GM12874 (cell line): ENCODE results near the gene AMN.

ENCODE experiments used
- CTCF ChIP-seq: IDR thresholded peaks from 2 replicates; pipeline ENCODE4 v1.5.1; 2011; ENCODE audit warnings: low read depth, mild to moderate bottlenecking, control low read depth, low read length, moderate library complexity; ENCODE audit not compliant: insufficient read depth

The AMN gene

GRCh38 chr14:102935756-102936155 lies 13.3 kb downstream of the AMN start:
- TF ChIP-seq CTCF: no peak

DNA sequence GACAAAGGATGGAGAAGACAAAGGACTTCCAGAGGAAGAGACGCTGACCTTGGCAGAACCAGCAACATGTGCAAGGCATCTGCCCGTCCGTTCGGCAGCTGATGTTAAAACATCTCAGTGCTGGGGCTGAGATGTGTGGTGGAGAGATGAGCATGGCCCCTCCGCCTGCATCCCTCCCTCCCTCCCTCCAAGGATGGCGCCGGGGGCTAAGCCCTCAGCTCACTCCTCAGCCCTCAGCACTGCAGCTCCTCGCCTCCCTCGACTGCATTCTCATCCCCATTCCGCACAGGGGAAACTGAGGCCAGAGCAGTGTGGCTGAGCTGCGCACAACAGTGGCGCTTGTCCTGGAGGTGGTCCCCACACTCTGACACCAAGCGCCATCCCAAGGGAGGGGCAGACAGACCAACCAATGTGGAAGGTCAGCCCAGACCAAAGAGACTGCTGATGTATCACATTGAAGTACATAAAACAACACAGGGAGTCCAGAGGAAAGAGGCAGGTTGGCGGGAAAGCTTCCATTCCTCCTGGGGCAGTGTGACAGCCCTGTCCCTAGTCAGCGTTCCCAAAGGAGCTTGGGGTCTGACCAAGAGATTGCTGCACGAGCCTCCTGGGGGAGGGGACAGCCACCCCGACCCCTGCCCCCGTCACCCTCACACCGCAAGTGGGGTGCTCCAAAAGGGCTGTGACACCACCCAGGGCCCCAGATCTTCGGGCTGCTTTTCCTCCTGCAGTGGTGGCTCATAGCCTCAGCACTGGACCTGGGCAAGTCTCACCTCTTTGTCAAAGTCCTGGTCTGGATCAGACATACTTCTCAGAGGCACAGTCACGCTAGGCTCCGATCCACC lies 15.1 kb downstream of the AMN start:
- no peak for TF ChIP-seq CTCF

DNA sequence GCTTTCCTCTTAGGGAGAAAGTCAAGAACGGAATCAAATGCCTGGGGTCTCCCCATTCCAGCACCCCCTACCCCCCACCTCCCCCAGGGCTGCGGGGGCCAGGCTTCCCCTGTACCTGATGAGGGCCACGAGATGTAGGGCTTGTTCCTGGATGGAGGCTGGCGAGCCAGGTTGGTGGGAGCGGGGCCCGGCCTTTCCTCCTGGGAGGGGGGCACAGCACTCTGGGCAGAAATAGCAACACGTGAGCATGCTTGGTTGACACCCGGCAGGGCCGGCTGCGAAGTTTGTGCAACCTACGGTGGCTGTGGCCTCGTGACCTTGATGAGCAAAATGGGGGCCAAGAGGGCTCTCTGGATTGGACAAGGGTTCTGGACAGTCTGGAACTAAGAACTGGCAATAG lies 15.7 kb downstream of the AMN start:
- no peak for TF ChIP-seq CTCF

GRCh38 chr14:102939329-102939728 lies 16.9 kb downstream of the AMN start:
- no peak for TF ChIP-seq CTCF

DNA sequence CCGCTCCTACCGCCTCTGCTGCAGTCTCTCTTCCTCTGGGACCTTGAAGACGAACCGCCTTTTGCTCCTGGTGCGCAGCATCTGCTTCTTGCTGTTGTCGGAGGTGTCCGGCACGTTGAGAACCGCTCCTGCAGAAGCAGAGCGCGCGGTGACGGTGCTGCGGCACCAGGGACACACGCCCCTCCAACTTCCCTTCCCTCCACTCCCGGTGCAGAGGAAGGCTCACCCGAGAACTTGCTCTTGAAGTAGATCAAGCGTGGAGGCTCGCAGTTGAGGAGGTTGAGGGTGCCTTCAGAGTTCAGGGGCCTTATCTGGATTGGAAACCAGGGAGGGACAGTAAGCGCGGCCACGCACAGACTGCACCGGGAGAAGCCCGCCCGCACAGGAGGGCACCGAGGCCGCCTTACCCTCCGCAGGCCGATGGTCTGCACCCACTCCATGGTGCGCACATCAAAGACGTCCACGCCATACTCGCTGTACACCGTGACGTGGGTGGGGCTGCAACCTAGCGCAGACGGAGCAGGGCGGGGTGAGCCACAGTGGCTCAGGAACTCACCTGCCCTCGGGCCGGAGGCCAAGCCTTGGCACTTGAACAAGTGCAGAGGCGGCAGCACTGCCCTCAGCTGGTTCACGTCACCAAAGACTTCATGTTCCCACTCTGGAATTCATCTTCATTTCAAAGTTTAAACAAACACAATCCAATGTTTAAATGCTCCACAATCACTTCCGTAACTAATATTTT lies 17.5 kb downstream of the AMN start:
- no peak for TF ChIP-seq CTCF

DNA sequence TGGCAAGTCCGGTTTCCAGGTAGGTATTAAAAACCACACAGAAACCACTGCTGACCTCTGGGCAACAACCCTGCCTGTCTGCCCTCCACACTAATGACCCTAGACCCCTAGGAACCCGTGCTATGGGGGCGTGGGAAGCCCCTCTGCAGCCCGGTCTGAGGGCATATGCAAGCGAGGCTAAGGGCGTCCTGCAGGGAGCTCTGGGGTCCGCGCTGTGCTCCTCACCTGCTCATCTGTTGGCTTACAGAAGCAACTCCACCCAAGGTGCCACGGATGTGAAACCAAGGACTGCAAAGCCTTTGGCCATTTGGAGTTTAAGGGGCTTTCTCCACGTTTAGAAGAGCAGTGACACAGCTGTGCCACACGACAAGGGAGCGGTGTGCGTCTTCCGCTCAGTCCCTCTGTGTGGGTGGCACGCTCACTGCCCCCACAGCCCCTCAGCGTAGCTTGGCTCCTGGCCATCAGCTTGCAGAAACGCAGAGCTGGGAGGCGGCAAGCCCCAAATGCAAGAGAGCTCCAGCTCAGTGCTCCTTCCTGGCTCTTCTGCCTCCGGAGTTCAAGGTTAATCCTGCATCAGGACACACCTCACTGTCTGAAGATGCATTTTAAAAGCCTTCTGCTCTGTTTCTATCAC lies 18.4 kb downstream of the AMN start:
- no peak for TF ChIP-seq CTCF

DNA sequence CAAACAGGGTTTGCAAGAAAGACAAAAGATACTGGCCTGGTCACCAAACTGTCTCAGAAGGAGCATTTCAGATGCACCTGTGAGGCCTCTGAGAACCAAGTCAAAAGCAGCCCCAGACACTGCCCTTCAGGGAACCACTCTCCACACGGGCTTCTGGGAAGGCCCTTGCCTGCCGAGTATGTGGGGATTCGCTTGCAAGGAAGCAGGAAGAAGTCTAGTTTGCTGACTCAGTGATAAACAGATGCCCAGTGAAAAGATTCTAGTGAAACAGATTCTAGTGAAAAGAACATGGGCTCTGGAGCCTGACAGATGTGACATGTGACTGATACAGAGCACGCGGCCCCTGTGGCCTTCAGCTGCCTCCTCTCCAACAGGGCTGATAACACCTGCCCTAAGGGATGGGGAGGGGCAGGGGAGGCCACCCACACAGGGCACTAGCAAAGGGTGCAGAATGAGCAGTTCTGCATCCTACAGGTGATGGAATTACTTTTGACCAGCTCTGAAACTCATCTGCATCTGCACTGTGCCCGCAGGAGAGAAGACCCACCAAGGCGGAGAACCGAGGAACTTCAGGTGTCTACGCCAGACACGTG lies 19.1 kb downstream of the AMN start:
- TF ChIP-seq CTCF: no peak
